Muscle layer of colon (tissue), 2 donors: ENCODE results near the gene ST7.

Source experiments
- H3K27ac ChIP-seq: one replicate; pipeline ENCODE4 v1.7.0; 2013; ENCODE audit warnings: low read depth, mild to moderate bottlenecking, low read length, moderate library complexity
- H3K27me3 ChIP-seq, 2 donors: one replicate each; pipeline ENCODE4 v1.7.0; 2013; ENCODE audit warnings: low read length in 2 of 2, mild to moderate bottlenecking in 2 of 2; ENCODE audit not compliant: insufficient read depth in 2 of 2, control insufficient read depth in 1 of 2
- H3K36me3 ChIP-seq: one replicate; pipeline ENCODE4 v1.7.0; 2013; ENCODE audit warnings: mild to moderate bottlenecking, low read length; ENCODE audit not compliant: insufficient read depth
- H3K4me1 ChIP-seq: one replicate; pipeline ENCODE4 v1.7.0; 2013; ENCODE audit warnings: mild to moderate bottlenecking, low read length; ENCODE audit not compliant: insufficient read depth
- H3K4me3 ChIP-seq, 2 donors: one replicate each; pipeline ENCODE4 v1.7.0; 2013; ENCODE audit warnings: low read length in 2 of 2, low read depth in 1 of 2, mild to moderate bottlenecking in 1 of 2, moderate library complexity in 1 of 2
- H3K9ac ChIP-seq: one replicate; pipeline ENCODE4 v1.7.0; 2013; ENCODE audit warnings: low read length
- H3K9me3 ChIP-seq: one replicate; pipeline ENCODE4 v1.7.0; 2013; ENCODE audit warnings: mild to moderate bottlenecking, low read length
- donor health status: abdominal sarcoma.
- donor health status: Adenocarcinoma of cecum.

Gene ST7

GRCh38 chr7:117250801-117251200 is 297.5 kb downstream of the ST7 start:
- no peak overlapping the region for H3K4me3 ChIP-seq
- no peaks in the 10 kb centered on the region for H3K27me3 ChIP-seq
- no peak overlapping the region for H3K27ac ChIP-seq
- no peak overlapping the region for H3K9ac ChIP-seq
- H3K36me3 ChIP-seq, result no peaks in the 10 kb centered on the region
- H3K9me3 ChIP-seq, result no peaks in the 10 kb centered on the region
- H3K4me1 ChIP-seq, result no peaks in the 10 kb centered on the region

DNA sequence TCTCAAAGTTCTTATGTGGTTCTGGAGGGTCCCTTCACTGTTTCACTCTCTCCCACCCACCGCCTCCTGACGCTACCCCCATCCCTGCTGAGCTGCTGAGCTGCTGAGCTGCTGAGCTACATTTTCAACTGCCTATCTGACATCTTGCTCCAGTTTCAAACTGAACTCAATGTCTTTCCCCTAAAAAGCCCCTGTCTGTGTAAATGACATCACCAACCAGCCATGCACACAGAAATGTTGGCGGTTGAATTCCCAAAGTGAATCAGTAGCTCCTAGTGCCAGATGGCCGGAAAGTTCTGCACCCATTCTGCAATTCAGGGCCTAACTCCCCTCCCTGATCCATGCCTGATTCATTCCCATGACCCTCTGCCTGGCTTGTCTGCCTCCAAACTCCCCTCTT is 298.4 kb downstream of the ST7 start:
- no peaks in the 10 kb centered on the region for H3K36me3 ChIP-seq
- H3K27me3 ChIP-seq, result no peaks in the 10 kb centered on the region
- no peak overlapping the region for H3K9ac ChIP-seq
- H3K9me3 ChIP-seq, result no peaks in the 10 kb centered on the region
- no peaks in the 10 kb centered on the region for H3K4me1 ChIP-seq
- no peak overlapping the region for H3K27ac ChIP-seq
- H3K4me3 ChIP-seq, result no peak overlapping the region

DNA sequence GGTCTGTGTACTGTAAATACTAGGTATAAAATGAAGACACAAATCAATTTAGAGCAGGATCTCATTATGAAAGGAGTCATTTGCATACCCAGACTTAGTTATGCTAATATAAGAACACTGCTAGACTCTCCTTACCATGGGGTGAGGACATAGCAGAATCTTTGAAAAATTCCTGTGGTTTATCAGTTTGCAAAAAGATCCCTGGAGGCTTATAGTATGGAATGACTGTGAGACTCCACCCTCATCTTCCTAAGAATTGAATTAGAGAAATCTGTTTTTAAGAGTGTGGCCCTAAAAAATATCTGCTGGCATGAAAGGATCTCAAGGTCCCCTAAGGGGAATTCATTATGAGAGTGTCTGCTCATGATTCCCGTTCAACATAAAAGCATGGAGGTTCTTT is 306.3 kb downstream of the ST7 start:
- H3K36me3 ChIP-seq, result no peaks in the 10 kb centered on the region
- no peak overlapping the region for H3K4me3 ChIP-seq
- H3K9me3 ChIP-seq, result no peaks in the 10 kb centered on the region
- H3K9ac ChIP-seq, result no peak overlapping the region
- H3K27ac ChIP-seq, result no peak overlapping the region
- H3K27me3 ChIP-seq, result no peaks in the 10 kb centered on the region
- H3K4me1 ChIP-seq, result no peaks in the 10 kb centered on the region

DNA sequence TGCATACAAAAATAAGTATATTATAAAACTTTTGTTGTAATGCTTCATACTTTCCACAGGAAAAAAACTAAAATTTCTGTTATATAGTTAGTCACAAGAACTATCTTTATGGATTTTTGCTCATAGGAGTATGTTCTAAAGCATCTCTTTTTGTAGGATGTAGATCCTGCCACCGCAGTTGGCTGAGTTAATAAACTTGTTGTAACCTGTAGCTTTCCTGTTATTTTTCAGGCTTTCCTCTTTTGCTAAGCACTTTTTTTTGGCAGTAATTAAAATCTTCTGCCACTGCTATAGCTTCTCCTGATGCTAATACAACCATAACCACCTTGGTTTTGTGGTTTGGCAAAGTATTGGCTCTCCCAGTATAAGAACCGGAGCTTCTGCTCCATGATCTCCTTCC is 309.2 kb downstream of the ST7 start:
- H3K36me3 ChIP-seq, result no peaks in the 10 kb centered on the region
- no peaks in the 10 kb centered on the region for H3K9me3 ChIP-seq
- no peak overlapping the region for H3K9ac ChIP-seq
- H3K4me3 ChIP-seq, result no peak overlapping the region
- H3K27ac ChIP-seq, result no peak overlapping the region
- no peaks in the 10 kb centered on the region for H3K27me3 ChIP-seq
- no peaks in the 10 kb centered on the region for H3K4me1 ChIP-seq

- Histone ChIP-seq H3K4me3 (no peak overlapping the region), H3K4me1 (no peaks in the 10 kb centered on the region), H3K27ac (no peak overlapping the region), H3K9ac (no peak overlapping the region), H3K9me3 (no peaks in the 10 kb centered on the region), H3K36me3 (no peaks in the 10 kb centered on the region), H3K27me3 (no peaks in the 10 kb centered on the region)
These were observed 311.4 kb downstream of the ST7 start for GRCh38 chr7:117264716-117265115.

DNA sequence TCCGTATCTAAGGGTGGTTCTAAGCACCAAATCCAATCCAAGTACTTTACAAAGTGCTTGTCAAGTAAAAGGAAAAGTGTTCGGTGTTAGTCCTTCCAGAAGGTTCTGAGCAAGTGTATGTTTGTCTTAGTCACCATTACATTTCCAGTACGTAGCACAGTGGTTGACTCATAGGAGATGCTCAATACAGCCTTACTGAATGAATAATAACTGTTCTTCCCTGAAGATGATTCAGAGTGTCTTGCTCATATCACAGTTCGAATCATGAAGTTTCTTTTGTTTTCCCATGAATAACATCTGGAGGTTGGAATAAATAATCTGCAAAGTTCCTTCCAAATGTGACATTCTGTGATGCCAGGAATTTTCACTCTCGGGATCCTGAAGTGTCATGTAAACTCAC is 316.1 kb downstream of the ST7 start:
- Histone ChIP-seq H3K4me3 (no peak overlapping the region), H3K9me3 (no peaks in the 10 kb centered on the region), H3K27ac (no peak overlapping the region), H3K36me3 (no peaks in the 10 kb centered on the region), H3K9ac (no peak overlapping the region), H3K27me3 (no peaks in the 10 kb centered on the region), H3K4me1 (no peaks in the 10 kb centered on the region)

- Histone ChIP-seq H3K27ac (no peak overlapping the region), H3K27me3 (no peaks in the 10 kb centered on the region), H3K9me3 (no peaks in the 10 kb centered on the region), H3K9ac (no peak overlapping the region), H3K4me1 (no peaks in the 10 kb centered on the region), H3K4me3 (no peak overlapping the region), H3K36me3 (no peaks in the 10 kb centered on the region)
These were observed 316.6 kb downstream of the ST7 start for GRCh38 chr7:117269886-117270285.

DNA sequence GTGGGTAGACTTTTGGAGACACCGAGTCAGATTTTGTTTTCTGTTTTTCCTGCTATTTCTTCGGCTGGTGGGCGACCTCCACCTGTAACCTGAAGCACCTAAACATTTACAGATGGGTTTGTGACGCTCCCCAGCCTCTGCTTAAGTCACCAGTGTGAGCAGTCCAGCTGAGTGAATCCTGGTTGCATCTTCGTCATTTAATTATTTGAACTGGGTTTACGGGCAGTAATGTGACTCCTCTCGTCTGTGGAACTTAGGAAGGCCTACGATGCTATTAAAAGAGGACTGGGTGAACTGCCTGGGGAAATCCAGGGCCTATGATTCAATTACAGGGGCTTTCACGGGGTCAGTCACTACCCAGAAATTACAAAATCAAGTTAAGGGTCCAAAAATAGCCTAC is 317.1 kb downstream of the ST7 start:
- no peak overlapping the region for H3K9ac ChIP-seq
- H3K27ac ChIP-seq, result no peak overlapping the region
- H3K9me3 ChIP-seq, result no peaks in the 10 kb centered on the region
- H3K36me3 ChIP-seq, result no peaks in the 10 kb centered on the region
- H3K4me3 ChIP-seq, result no peak overlapping the region
- no peaks in the 10 kb centered on the region for H3K4me1 ChIP-seq
- H3K27me3 ChIP-seq, result no peaks in the 10 kb centered on the region

- no peaks in the 10 kb centered on the region for H3K27me3 ChIP-seq
- no peaks in the 10 kb centered on the region for H3K36me3 ChIP-seq
- no peak overlapping the region for H3K4me3 ChIP-seq
- H3K27ac ChIP-seq, result no peak overlapping the region
- no peaks in the 10 kb centered on the region for H3K9me3 ChIP-seq
- H3K9ac ChIP-seq, result no peak overlapping the region
- no peaks in the 10 kb centered on the region for H3K4me1 ChIP-seq
These were observed 318.3 kb downstream of the ST7 start for GRCh38 chr7:117271566-117271965.

DNA sequence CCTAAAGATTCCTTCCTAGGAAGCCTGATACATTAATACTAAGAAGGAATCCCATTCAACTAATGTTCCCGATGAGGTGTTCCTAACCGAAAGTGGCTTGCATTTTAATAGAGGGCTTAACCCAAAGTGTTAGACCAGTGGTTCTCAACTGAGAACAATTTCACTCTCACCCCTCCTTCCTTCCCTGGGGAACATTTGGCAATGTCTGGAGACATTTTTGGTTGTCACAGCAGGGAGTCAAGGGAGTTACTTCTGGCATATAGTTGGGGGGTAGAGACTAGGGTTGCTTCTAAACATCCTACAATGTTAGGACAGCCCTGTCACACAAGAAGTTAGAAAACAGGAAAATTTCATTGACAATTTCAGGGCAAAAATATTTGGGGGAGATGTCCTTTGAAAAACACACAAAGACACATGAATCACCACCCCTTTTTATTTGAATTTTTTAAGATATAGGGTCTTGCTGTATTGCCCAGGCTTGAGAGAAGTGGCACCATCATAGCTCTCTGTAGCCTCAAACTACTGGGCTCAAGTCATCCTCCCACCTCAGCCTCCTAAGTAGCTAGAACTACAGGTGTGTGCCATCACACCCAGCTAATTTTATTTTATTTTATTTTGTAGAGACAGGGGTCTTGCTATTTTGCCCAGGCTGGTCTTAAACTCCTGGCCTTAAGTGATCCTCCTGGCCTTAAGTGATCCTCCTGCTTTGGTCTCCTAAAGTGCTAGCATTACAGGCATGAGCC is 318.9 kb downstream of the ST7 start:
- no peak overlapping the region for H3K27ac ChIP-seq
- H3K27me3 ChIP-seq, result no peaks in the 10 kb centered on the region
- no peaks in the 10 kb centered on the region for H3K36me3 ChIP-seq
- H3K9me3 ChIP-seq, result no peaks in the 10 kb centered on the region
- H3K4me1 ChIP-seq, result no peaks in the 10 kb centered on the region
- no peak overlapping the region for H3K9ac ChIP-seq
- no peak overlapping the region for H3K4me3 ChIP-seq

- no peaks in the 10 kb centered on the region for H3K9me3 ChIP-seq
These were observed 320.0 kb downstream of the ST7 start for GRCh38 chr7:117273325-117273724.

GRCh38 chr7:117273814-117274225 is 320.5 kb downstream of the ST7 start:
- Histone ChIP-seq H3K4me3 (no peak overlapping the region), H3K4me1 (no peaks in the 10 kb centered on the region), H3K27me3 (no peaks in the 10 kb centered on the region), H3K9ac (no peak overlapping the region), H3K36me3 (no peaks in the 10 kb centered on the region), H3K27ac (no peak overlapping the region), H3K9me3 (no peaks in the 10 kb centered on the region)

More at GRCh38 chr7:117273325-117273724, 320.0 kb downstream of the ST7 start:
- Histone ChIP-seq H3K4me3 (no peak overlapping the region), H3K4me1 (no peaks in the 10 kb centered on the region), H3K36me3 (no peaks in the 10 kb centered on the region), H3K27ac (no peak overlapping the region), H3K9ac (no peak overlapping the region), H3K27me3 (no peaks in the 10 kb centered on the region)
